ENCODE measurements around the gene PIAS4. TPM values are rescaled to one million over a fixed set of nuclear protein-coding genes. Genes with fewer than 3 reads are reported as not detected.

Gene PIAS4
- total RNA-seq, 4 donors from 2014 or later, result 23.0 to 32.4 (median 26.3) TPM

- Histone ChIP-seq H3K4me1 (peaks cover 0 to 36% (median 24%) of the 10 kb centered on the region in 4 donors), H3K27ac (peak overlapping the region; percentile 88 to 99 (median 94)), H3K27me3 (no peaks in the 10 kb centered on the region), H3K36me3 (no peaks in the 10 kb centered on the region), H3K4me3 (peak overlapping the region; percentile 74 to 100 (median 96)), H3K9me3 (no peaks in the 10 kb centered on the region)
- 1 to 3% methylated on average over 18 to 33 of the region's 58 CpGs for WGBS, 2 donors
- no peak for DNase-seq (ENCODE audit: low spot score in 2 of 2)
- no peak for TF ChIP-seq CTCF (IDR thresholded peaks at IDR 0.05)
- peak in 1 of 2 donors; percentile 32 for TF ChIP-seq EP300 (IDR thresholded peaks at IDR 0.05)
Measured at GRCh38 chr19:4067396-4068046, 60.0 kb downstream of the PIAS4 start.

GRCh38 chr19:4068047-4068966, 60.8 kb downstream of the PIAS4 start:
- Histone ChIP-seq H3K36me3 (no peaks in the 10 kb centered on the region), H3K4me1 (peaks cover 0 to 28% (median 17%) of the 10 kb centered on the region in 4 donors), H3K27ac (peak overlapping the region; percentile 88 to 99 (median 94)), H3K4me3 (peak overlapping the region; percentile 74 to 100 (median 96)), H3K9me3 (no peaks in the 10 kb centered on the region), H3K27me3 (no peaks in the 10 kb centered on the region)
- WGBS, 2 donors, result 20 to 27% methylated on average over 30 to 31 of the region's 31 CpGs
- TF ChIP-seq POLR2A (IDR thresholded peaks at IDR 0.05) (no peak), EP300 (IDR thresholded peaks at IDR 0.05) (no peak), CTCF (IDR thresholded peaks at IDR 0.05) (no peak)
- DNase-seq (ENCODE audit: low spot score in 2 of 2), result no peak

- Histone ChIP-seq H3K9me3 (no peaks in the 10 kb centered on the region), H3K4me1 (peaks cover 0 to 18% (median 10%) of the 10 kb centered on the region in 4 donors), H3K4me3 (no peak overlapping the region), H3K27me3 (no peaks in the 10 kb centered on the region), H3K27ac (peak overlapping the region in 1 of 4 donors; percentile 99), H3K36me3 (no peaks in the 10 kb centered on the region)
- 59 to 64% methylated on average over 12 of the region's 12 CpGs for WGBS, 2 donors
- no peak for DNase-seq (ENCODE audit: low spot score in 2 of 2)
- no peak for TF ChIP-seq EP300 (IDR thresholded peaks at IDR 0.05)
- TF ChIP-seq CTCF (IDR thresholded peaks at IDR 0.05), result no peak
- TF ChIP-seq POLR2A (IDR thresholded peaks at IDR 0.05), result no peak
Measured at GRCh38 chr19:4069331-4069959, 61.9 kb downstream of the PIAS4 start.

- 94 to 99% methylated on average over 3 of the region's 3 CpGs for WGBS, 2 donors
- Histone ChIP-seq H3K36me3 (no peaks in the 10 kb centered on the region), H3K4me1 (peaks cover 0 to 18% (median 10%) of the 10 kb centered on the region in 4 donors), H3K4me3 (no peak overlapping the region), H3K27ac (no peak overlapping the region), H3K27me3 (no peaks in the 10 kb centered on the region), H3K9me3 (no peaks in the 10 kb centered on the region)
- no peak for DNase-seq (ENCODE audit: low spot score in 2 of 2)
- no peak for TF ChIP-seq EP300 (IDR thresholded peaks at IDR 0.05)
- TF ChIP-seq CTCF (IDR thresholded peaks at IDR 0.05), result no peak
- no peak for TF ChIP-seq POLR2A (IDR thresholded peaks at IDR 0.05)
Measured at GRCh38 chr19:4071610-4072009, 64.1 kb downstream of the PIAS4 start.
